RWPE2 (cell line): ENCODE results near the gene LETM1.

ENCODE experiments used
- ATAC-seq: fragments of 200-7000 bp; cut with Tn5 transposase; 3 replicates; pipeline ENCODE4 v1.9.1; 2021; ENCODE audit warnings: low read depth
- DNase-seq: peaks from one replicate; pipeline ENCODE4 v3.0.0-alpha.2; 2020; ENCODE audit warnings: low spot score
- H3K27ac ChIP-seq: fragments of 450-650 bp; 2 replicates; pipeline ENCODE4 v1.5.1; 2017; ENCODE audit warnings: mild to moderate bottlenecking; ENCODE audit not compliant: poor library complexity, severe bottlenecking
- H3K27me3 ChIP-seq: fragments of 250-450 bp; sonication (Bioruptor Pico); 2 replicates; pipeline ENCODE4 v1.5.1; 2021; ENCODE audit warnings: mild to moderate bottlenecking, moderate library complexity; ENCODE audit not compliant: insufficient read depth, poor library complexity, severe bottlenecking
- H3K36me3 ChIP-seq: fragments of 250-450 bp; sonication (Bioruptor Pico); 2 replicates; pipeline ENCODE4 v1.5.1; 2020; ENCODE audit warnings: low read depth, mild to moderate bottlenecking, moderate library complexity
- H3K4me1 ChIP-seq: fragments of 250-450 bp; sonication (Bioruptor Pico); 2 replicates; pipeline ENCODE4 v1.5.1; 2021; ENCODE audit warnings: mild to moderate bottlenecking, moderate library complexity; ENCODE audit not compliant: insufficient read depth, poor library complexity, severe bottlenecking
- H3K4me3 ChIP-seq: fragments of 250-450 bp; sonication (Bioruptor Pico); 2 replicates; pipeline ENCODE4 v1.5.1; 2021; ENCODE audit warnings: mild to moderate bottlenecking, moderate library complexity; ENCODE audit not compliant: severe bottlenecking
- H3K9me3 ChIP-seq: fragments of 250-450 bp; sonication (Bioruptor Pico); 2 replicates; pipeline ENCODE4 v1.5.1; 2021; ENCODE audit warnings: mild to moderate bottlenecking, moderate library complexity; ENCODE audit not compliant: severe bottlenecking
- TF ChIP-seq, protein P1 (sequence below): fragments of 450-650 bp; IDR thresholded peaks from one replicate; pipeline ENCODE4 v1.5.1; 2017; ENCODE audit warnings: mild to moderate bottlenecking, moderate library complexity; ENCODE audit not compliant: poor library complexity, severe bottlenecking

LETM1 gene

DNA sequence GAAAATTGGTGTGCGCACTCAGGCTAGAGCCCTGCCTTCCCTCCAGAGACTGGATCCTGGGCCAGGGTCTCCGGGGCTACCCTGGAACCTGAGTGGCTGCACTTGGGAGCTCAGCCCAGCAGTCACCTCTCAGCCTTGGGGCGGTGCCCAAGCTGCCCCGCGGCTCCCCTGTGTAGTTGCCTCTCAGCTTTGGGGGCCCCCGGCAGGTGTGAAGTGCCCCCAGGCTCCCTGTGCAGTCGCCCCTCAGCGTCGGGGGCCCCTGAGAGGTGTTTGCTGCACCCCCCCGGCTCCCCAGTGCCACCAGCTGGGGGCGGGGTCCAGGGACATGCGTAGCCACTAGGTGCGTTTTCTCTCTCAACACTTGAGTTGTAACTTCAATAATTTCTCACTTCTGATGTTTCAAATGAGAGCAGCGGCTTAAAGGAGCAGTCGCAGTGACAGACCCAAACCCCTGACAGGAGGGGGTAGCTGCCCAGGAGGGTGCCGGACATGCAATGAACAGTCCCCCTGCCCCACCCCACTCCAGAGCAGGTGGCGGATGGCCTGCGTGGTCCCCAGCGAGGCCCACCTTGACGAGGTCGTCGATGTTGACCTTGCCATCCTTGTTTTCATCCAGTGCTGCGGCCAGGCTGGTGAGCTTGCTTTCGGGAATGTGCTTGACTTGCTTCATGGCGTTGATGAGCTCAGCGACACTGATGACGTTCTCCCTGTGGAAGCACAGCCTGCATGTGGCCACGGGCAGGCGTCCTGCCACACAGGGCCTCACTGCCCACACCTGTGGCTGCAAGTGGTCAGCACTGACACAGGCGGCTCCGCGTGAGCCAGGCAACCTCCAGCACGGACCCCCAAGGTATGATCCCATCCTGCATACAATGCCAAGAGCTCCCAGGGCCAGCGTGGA, 40.6 kb downstream of the LETM1 start:
- H3K4me3 ChIP-seq: no peak overlapping the region
- no peaks in the 10 kb centered on the region for H3K27me3 ChIP-seq
- TF ChIP-seq, protein P1, sequence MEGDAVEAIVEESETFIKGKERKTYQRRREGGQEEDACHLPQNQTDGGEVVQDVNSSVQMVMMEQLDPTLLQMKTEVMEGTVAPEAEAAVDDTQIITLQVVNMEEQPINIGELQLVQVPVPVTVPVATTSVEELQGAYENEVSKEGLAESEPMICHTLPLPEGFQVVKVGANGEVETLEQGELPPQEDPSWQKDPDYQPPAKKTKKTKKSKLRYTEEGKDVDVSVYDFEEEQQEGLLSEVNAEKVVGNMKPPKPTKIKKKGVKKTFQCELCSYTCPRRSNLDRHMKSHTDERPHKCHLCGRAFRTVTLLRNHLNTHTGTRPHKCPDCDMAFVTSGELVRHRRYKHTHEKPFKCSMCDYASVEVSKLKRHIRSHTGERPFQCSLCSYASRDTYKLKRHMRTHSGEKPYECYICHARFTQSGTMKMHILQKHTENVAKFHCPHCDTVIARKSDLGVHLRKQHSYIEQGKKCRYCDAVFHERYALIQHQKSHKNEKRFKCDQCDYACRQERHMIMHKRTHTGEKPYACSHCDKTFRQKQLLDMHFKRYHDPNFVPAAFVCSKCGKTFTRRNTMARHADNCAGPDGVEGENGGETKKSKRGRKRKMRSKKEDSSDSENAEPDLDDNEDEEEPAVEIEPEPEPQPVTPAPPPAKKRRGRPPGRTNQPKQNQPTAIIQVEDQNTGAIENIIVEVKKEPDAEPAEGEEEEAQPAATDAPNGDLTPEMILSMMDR: no peak
- peaks cover 62% of the 10 kb centered on the region for H3K36me3 ChIP-seq
- ATAC-seq: no peak
- H3K4me1 ChIP-seq: no peaks in the 10 kb centered on the region
- peak; percentile 56 for DNase-seq
- no peak overlapping the region for H3K27ac ChIP-seq
- no peaks in the 10 kb centered on the region for H3K9me3 ChIP-seq

GRCh38 chr4:1814453-1814852, 41.5 kb downstream of the LETM1 start:
- no peaks in the 10 kb centered on the region for H3K4me1 ChIP-seq
- TF ChIP-seq, protein P1: no peak
- no peaks in the 10 kb centered on the region for H3K9me3 ChIP-seq
- H3K36me3 ChIP-seq: peaks cover 53% of the 10 kb centered on the region
- H3K27ac ChIP-seq: no peak overlapping the region
- DNase-seq (peak; percentile 44), ATAC-seq (no peak)
- H3K27me3 ChIP-seq: no peaks in the 10 kb centered on the region
- H3K4me3 ChIP-seq: no peak overlapping the region

GRCh38 chr4:1813915-1814314, 42.0 kb downstream of the LETM1 start:
- DNase-seq (peak; percentile 53), ATAC-seq (no peak)
- Histone ChIP-seq H3K4me1 (no peaks in the 10 kb centered on the region), H3K27me3 (no peaks in the 10 kb centered on the region), H3K4me3 (no peak overlapping the region), H3K36me3 (peaks cover 48% of the 10 kb centered on the region), H3K27ac (no peak overlapping the region), H3K9me3 (no peaks in the 10 kb centered on the region)
- TF ChIP-seq, protein P1: no peak

DNA sequence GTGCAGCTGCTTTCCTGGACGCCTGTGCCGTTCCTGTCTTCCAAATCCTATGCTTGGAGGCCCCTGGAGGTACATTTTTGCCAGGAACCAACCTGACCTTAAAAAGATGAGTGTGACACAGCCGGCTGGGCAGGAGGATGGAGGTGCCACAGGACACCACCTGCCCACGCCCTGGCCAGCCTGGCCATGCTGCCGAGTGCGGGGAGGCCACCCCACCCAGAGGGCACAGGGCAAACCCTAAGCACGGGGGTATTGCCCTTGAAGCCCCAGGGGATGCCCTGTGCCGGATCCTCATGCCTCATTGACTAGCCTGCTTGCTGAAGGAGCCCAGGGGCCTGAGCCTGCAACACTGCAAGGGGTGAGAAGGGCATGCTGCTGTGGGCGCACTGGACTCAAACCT, 42.7 kb downstream of the LETM1 start:
- Histone ChIP-seq H3K4me1 (no peaks in the 10 kb centered on the region), H3K36me3 (peaks cover 42% of the 10 kb centered on the region), H3K27me3 (no peaks in the 10 kb centered on the region), H3K4me3 (no peak overlapping the region), H3K9me3 (no peaks in the 10 kb centered on the region), H3K27ac (no peak overlapping the region)
- TF ChIP-seq, protein P1: no peak
- DNase-seq: peak; percentile 56
- ATAC-seq: no peak

DNA sequence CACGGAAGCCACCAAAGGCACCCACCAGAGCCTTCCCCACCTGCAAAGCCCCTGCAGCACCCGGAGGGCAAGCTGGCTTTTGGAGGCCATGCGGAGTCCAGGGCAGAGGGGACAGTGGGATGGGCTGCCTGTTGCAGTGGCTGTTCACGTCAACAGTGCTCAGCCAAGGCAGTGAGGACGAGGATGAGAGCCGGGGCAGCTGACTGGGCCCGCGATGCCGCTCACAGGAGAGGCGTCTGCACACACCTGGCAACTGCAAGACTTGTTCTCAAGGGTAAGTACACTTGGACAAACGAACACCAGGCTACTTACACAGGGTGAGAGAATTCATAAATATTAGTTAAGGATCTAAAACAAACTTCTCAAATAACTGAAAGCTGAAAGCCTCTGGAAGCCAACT, 43.2 kb downstream of the LETM1 start:
- Histone ChIP-seq H3K36me3 (peaks cover 37% of the 10 kb centered on the region), H3K9me3 (no peaks in the 10 kb centered on the region), H3K4me1 (no peaks in the 10 kb centered on the region), H3K27me3 (no peaks in the 10 kb centered on the region), H3K27ac (no peak overlapping the region), H3K4me3 (no peak overlapping the region)
- ATAC-seq: no peak
- TF ChIP-seq, protein P1: no peak
- peak; percentile 59 for DNase-seq
